HG02970 (cell line): ENCODE results near the gene LRRK1.
A peak's percentile ranks its signal among the peaks of the same experiment; 100 is the strongest.

Experiments
- ATAC-seq: cut with Tn5 transposase; IDR thresholded peaks from one replicate; pipeline ENCODE4 v1.9.1; 2021; ENCODE audit warnings: mild to moderate bottlenecking, moderate library complexity, moderate number of reproducible peaks; ENCODE audit not compliant: unreplicated experiment, low FRiP score

LRRK1 gene

GRCh38 chr15:100999369-100999768 is 80.2 kb downstream of the LRRK1 start:
- no peak for ATAC-seq

- no peak for ATAC-seq
Observed at GRCh38 chr15:101000271-101000681, 81.1 kb downstream of the LRRK1 start.

- no peak for ATAC-seq
Observed at GRCh38 chr15:101001056-101001455, 81.9 kb downstream of the LRRK1 start.

GRCh38 chr15:101001796-101002195 is 82.6 kb downstream of the LRRK1 start:
- ATAC-seq = no peak

GRCh38 chr15:101003081-101003480 is 83.9 kb downstream of the LRRK1 start:
- no peak for ATAC-seq

- ATAC-seq = no peak
Observed at GRCh38 chr15:101003706-101004105, 84.5 kb downstream of the LRRK1 start.

GRCh38 chr15:101004500-101004899 is 85.3 kb downstream of the LRRK1 start:
- ATAC-seq = no peak

- ATAC-seq = no peak
Observed at GRCh38 chr15:101004986-101005747, 86.0 kb downstream of the LRRK1 start.

- no peak for ATAC-seq
Observed at GRCh38 chr15:101006931-101007691, 88.0 kb downstream of the LRRK1 start.

- ATAC-seq = peak; percentile 78
Observed at GRCh38 chr15:101008158-101009139, 89.3 kb downstream of the LRRK1 start.

GRCh38 chr15:101009176-101009575 is 90.0 kb downstream of the LRRK1 start:
- ATAC-seq = no peak

- no peak for ATAC-seq
Observed at GRCh38 chr15:101010781-101011180, 91.6 kb downstream of the LRRK1 start.

- no peak for ATAC-seq
Observed at GRCh38 chr15:101012326-101013200, 93.4 kb downstream of the LRRK1 start.

GRCh38 chr15:101013201-101013550 is 94.0 kb downstream of the LRRK1 start:
- ATAC-seq = no peak

- ATAC-seq = no peak
Observed at GRCh38 chr15:101013769-101014675, 94.9 kb downstream of the LRRK1 start.

GRCh38 chr15:101014921-101015841 is 96.0 kb downstream of the LRRK1 start:
- ATAC-seq = no peak

- no peak for ATAC-seq
Observed at GRCh38 chr15:101016581-101016980, 97.4 kb downstream of the LRRK1 start.
